ENCODE data around the gene SEC14L1. TPM values are rescaled to one million over a fixed set of nuclear protein-coding genes. Genes with fewer than 3 reads are reported as not detected.

The SEC14L1 gene
- total RNA-seq, 1 experiment from 2014 or later = 81.0 TPM

DNA sequence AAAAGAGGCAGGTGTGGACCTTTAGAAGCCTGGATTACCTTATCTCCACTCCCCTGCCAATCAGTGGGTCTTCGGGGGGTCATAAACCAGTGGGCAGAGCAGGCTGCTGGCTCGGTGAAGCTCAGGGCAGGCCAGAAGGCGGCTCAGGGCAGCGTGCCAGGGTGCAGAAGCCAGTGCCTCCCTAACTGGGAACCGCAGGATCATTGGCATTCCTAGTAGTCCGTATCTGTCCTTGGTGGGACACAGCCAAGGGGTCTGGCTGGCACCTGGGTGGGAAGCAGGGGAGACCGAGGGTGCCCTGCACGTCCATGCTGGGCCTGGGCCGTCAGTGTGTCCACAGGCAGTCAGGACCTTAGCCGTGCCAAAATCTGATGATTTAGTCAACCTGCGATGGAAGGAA lies 76.8 kb downstream of the SEC14L1 start:
- Mint-ChIP-seq H3K27me3 (ENCODE audit: low read depth) (no peaks in the 10 kb centered on the region), H3K9me3 (no peaks in the 10 kb centered on the region), H3K27ac (no peak overlapping the region), H3K4me3 (no peak overlapping the region), H3K36me3 (peaks cover 27% of the 10 kb centered on the region), H3K4me1 (peaks cover 10% of the 10 kb centered on the region)
- no peak for ATAC-seq
- DNase-seq (ENCODE audit: low spot score) = no peak
- POLR2A ChIA-PET = no interaction called here
- no peak for TF ChIP-seq ELF4 (CRISPR knock-in tag; IDR thresholded peaks at IDR 0.05; ENCODE audit: low read depth)
- TF ChIP-seq, protein P1, sequence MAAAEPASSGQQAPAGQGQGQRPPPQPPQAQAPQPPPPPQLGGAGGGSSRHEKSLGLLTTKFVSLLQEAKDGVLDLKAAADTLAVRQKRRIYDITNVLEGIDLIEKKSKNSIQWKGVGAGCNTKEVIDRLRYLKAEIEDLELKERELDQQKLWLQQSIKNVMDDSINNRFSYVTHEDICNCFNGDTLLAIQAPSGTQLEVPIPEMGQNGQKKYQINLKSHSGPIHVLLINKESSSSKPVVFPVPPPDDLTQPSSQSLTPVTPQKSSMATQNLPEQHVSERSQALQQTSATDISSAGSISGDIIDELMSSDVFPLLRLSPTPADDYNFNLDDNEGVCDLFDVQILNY (CRISPR knock-in tag; IDR thresholded peaks at IDR 0.05) = no peak
- no peak for TF ChIP-seq FOXJ3 (CRISPR knock-in tag; IDR thresholded peaks at IDR 0.05; ENCODE audit: borderline replicate concordance)
- CTCF ChIA-PET = interaction anchor here (1.0 to 1.5 kb wide), 3 partner anchors 35 to 1648 kb away, joined by 3 read pairs; no protein-coding TSS in a partner anchor

DNA sequence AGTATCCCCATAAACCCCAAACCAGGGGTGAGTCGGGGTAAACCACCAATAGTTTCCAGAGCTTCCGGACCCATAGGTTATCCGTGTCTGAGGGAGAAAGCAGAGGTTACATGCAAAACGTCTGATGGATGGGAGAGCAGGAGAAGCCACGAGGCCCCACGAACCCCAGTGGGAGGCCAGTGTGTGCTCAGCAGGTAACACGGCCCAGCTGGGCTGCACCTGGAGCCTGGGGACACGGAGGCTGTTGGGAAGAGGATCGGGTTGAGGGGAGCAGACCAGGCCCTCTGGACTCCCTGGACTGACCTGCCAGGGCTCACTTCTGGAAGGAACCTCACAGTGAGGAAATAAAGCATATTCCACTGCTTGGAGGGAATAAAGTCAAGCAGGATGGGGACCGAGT lies 78.1 kb downstream of the SEC14L1 start:
- ATAC-seq (no peak), DNase-seq (ENCODE audit: low spot score) (no peak)
- H3K4me3 Mint-ChIP-seq = no peak overlapping the region
- CTCF ChIA-PET = no interaction called here
- no peak for TF ChIP-seq GTF2I (CRISPR knock-in tag; conservative IDR thresholded peaks at IDR 0.05)
- peak overlapping the region; percentile 51 for H3K27ac Mint-ChIP-seq
- peaks cover 19% of the 10 kb centered on the region for H3K36me3 Mint-ChIP-seq
- H3K27me3 Mint-ChIP-seq (ENCODE audit: low read depth) = no peaks in the 10 kb centered on the region
- H3K4me1 Mint-ChIP-seq = peaks cover 10% of the 10 kb centered on the region
- no peaks in the 10 kb centered on the region for H3K9me3 Mint-ChIP-seq
- POLR2A ChIA-PET = no interaction called here

DNA sequence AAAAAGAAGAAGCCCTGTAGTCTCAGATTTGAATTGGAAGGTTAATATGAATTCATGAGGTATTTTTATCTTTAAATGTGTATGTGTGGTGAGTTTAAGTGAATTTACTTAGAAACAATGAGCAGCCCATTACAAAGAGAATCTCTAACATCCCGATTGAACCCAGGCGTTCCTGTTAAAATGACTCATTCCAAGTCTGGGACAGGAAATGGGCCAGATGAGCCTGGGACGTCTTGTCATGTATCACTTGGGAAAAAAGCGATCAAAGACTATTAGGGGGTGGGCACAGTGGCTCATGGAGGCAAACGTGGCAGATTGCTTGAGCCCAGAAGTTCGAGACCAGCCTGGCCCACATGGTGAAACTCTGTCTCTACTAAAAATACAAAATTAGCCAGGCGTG lies 81.6 kb downstream of the SEC14L1 start:
- Mint-ChIP-seq H3K36me3 (peaks cover 15% of the 10 kb centered on the region), H3K9me3 (no peaks in the 10 kb centered on the region), H3K27me3 (ENCODE audit: low read depth) (no peaks in the 10 kb centered on the region), H3K27ac (no peak overlapping the region), H3K4me3 (no peak overlapping the region), H3K4me1 (peaks cover 7% of the 10 kb centered on the region; the same call in 1 of the 2 replicates)
- POLR2A ChIA-PET = no interaction called here
- CTCF ChIA-PET = no interaction called here
- DNase-seq (ENCODE audit: low spot score) (no peak), ATAC-seq (no peak)
- TF ChIP-seq HMGA2 (CRISPR knock-in tag; IDR thresholded peaks at IDR 0.05) = no peak
- TF ChIP-seq CREB1 (CRISPR knock-in tag; IDR thresholded peaks at IDR 0.05) = no peak
- TF ChIP-seq, protein P2, sequence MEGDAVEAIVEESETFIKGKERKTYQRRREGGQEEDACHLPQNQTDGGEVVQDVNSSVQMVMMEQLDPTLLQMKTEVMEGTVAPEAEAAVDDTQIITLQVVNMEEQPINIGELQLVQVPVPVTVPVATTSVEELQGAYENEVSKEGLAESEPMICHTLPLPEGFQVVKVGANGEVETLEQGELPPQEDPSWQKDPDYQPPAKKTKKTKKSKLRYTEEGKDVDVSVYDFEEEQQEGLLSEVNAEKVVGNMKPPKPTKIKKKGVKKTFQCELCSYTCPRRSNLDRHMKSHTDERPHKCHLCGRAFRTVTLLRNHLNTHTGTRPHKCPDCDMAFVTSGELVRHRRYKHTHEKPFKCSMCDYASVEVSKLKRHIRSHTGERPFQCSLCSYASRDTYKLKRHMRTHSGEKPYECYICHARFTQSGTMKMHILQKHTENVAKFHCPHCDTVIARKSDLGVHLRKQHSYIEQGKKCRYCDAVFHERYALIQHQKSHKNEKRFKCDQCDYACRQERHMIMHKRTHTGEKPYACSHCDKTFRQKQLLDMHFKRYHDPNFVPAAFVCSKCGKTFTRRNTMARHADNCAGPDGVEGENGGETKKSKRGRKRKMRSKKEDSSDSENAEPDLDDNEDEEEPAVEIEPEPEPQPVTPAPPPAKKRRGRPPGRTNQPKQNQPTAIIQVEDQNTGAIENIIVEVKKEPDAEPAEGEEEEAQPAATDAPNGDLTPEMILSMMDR (IDR thresholded peaks at IDR 0.05) = no peak
- TF ChIP-seq ZNF138 (CRISPR knock-in tag; conservative IDR thresholded peaks at IDR 0.05) = no peak
- TF ChIP-seq, protein P3, sequence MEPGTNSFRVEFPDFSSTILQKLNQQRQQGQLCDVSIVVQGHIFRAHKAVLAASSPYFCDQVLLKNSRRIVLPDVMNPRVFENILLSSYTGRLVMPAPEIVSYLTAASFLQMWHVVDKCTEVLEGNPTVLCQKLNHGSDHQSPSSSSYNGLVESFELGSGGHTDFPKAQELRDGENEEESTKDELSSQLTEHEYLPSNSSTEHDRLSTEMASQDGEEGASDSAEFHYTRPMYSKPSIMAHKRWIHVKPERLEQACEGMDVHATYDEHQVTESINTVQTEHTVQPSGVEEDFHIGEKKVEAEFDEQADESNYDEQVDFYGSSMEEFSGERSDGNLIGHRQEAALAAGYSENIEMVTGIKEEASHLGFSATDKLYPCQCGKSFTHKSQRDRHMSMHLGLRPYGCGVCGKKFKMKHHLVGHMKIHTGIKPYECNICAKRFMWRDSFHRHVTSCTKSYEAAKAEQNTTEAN (CRISPR knock-in tag; IDR thresholded peaks at IDR 0.05) = no peak
- TF ChIP-seq, protein P4, sequence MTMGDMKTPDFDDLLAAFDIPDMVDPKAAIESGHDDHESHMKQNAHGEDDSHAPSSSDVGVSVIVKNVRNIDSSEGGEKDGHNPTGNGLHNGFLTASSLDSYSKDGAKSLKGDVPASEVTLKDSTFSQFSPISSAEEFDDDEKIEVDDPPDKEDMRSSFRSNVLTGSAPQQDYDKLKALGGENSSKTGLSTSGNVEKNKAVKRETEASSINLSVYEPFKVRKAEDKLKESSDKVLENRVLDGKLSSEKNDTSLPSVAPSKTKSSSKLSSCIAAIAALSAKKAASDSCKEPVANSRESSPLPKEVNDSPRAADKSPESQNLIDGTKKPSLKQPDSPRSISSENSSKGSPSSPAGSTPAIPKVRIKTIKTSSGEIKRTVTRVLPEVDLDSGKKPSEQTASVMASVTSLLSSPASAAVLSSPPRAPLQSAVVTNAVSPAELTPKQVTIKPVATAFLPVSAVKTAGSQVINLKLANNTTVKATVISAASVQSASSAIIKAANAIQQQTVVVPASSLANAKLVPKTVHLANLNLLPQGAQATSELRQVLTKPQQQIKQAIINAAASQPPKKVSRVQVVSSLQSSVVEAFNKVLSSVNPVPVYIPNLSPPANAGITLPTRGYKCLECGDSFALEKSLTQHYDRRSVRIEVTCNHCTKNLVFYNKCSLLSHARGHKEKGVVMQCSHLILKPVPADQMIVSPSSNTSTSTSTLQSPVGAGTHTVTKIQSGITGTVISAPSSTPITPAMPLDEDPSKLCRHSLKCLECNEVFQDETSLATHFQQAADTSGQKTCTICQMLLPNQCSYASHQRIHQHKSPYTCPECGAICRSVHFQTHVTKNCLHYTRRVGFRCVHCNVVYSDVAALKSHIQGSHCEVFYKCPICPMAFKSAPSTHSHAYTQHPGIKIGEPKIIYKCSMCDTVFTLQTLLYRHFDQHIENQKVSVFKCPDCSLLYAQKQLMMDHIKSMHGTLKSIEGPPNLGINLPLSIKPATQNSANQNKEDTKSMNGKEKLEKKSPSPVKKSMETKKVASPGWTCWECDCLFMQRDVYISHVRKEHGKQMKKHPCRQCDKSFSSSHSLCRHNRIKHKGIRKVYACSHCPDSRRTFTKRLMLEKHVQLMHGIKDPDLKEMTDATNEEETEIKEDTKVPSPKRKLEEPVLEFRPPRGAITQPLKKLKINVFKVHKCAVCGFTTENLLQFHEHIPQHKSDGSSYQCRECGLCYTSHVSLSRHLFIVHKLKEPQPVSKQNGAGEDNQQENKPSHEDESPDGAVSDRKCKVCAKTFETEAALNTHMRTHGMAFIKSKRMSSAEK (CRISPR knock-in tag; IDR thresholded peaks at IDR 0.05; ENCODE audit: borderline replicate concordance) = no peak
- TF ChIP-seq, protein P5, sequence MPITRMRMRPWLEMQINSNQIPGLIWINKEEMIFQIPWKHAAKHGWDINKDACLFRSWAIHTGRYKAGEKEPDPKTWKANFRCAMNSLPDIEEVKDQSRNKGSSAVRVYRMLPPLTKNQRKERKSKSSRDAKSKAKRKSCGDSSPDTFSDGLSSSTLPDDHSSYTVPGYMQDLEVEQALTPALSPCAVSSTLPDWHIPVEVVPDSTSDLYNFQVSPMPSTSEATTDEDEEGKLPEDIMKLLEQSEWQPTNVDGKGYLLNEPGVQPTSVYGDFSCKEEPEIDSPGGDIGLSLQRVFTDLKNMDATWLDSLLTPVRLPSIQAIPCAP (CRISPR knock-in tag; IDR thresholded peaks at IDR 0.05) = no peak
- no peak for TF ChIP-seq ZNF423 (CRISPR knock-in tag; IDR thresholded peaks at IDR 0.05)
- TF ChIP-seq SOX15 (CRISPR knock-in tag; IDR thresholded peaks at IDR 0.05) = no peak
- TF ChIP-seq PRRX2 (CRISPR knock-in tag; IDR thresholded peaks at IDR 0.05) = no peak
- TF ChIP-seq ETV6 (CRISPR knock-in tag; IDR thresholded peaks at IDR 0.05) = no peak
- TF ChIP-seq ZNF219 (CRISPR knock-in tag; IDR thresholded peaks at IDR 0.05; ENCODE audit: borderline replicate concordance) = no peak
- no peak for TF ChIP-seq GRHL2 (CRISPR knock-in tag; IDR thresholded peaks at IDR 0.05; ENCODE audit: insufficient replicate concordance, severe bottlenecking)
- TF ChIP-seq NFE2L1 (CRISPR knock-in tag; IDR thresholded peaks at IDR 0.05) = no peak
- TF ChIP-seq, protein P6, sequence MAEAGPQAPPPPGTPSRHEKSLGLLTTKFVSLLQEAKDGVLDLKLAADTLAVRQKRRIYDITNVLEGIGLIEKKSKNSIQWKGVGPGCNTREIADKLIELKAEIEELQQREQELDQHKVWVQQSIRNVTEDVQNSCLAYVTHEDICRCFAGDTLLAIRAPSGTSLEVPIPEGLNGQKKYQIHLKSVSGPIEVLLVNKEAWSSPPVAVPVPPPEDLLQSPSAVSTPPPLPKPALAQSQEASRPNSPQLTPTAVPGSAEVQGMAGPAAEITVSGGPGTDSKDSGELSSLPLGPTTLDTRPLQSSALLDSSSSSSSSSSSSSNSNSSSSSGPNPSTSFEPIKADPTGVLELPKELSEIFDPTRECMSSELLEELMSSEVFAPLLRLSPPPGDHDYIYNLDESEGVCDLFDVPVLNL (CRISPR knock-in tag; IDR thresholded peaks at IDR 0.05; ENCODE audit: borderline replicate concordance, low read depth) = no peak
- TF ChIP-seq, protein P7, sequence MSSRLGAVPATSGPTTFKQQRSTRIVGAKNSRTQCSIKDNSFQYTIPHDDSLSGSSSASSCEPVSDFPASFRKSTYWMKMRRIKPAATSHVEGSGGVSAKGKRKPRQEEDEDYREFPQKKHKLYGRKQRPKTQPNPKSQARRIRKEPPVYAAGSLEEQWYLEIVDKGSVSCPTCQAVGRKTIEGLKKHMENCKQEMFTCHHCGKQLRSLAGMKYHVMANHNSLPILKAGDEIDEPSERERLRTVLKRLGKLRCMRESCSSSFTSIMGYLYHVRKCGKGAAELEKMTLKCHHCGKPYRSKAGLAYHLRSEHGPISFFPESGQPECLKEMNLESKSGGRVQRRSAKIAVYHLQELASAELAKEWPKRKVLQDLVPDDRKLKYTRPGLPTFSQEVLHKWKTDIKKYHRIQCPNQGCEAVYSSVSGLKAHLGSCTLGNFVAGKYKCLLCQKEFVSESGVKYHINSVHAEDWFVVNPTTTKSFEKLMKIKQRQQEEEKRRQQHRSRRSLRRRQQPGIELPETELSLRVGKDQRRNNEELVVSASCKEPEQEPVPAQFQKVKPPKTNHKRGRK (CRISPR knock-in tag; IDR thresholded peaks at IDR 0.05; ENCODE audit: borderline replicate concordance) = no peak
- TF ChIP-seq ZNF396 (CRISPR knock-in tag; IDR thresholded peaks at IDR 0.05; ENCODE audit: borderline replicate concordance) = no peak

All from WTC11 (cell line).